Endothelial cell (in vitro differentiated cells): ENCODE results near the gene ETNK2. TPM values are rescaled to one million over a fixed set of nuclear protein-coding genes. Genes with fewer than 3 reads are reported as not detected.
A peak's percentile ranks its signal among the peaks of the same experiment; 100 is the strongest.

Experiments used
- DNase-seq: peaks from one replicate; pipeline ENCODE4 v3.0.0; 2021; ENCODE audit warnings: low spot score
- H3K27ac Mint-ChIP-seq: one replicate; pipeline ENCODE4 v1.8.0; 2021; ENCODE audit warnings: mixed read lengths, inconsistent platforms; ENCODE audit not compliant: unreplicated experiment
- H3K27me3 Mint-ChIP-seq: one replicate; pipeline ENCODE4 v1.8.0; 2021; ENCODE audit warnings: mild to moderate bottlenecking, moderate library complexity, mixed read lengths, inconsistent platforms; ENCODE audit not compliant: unreplicated experiment
- H3K36me3 Mint-ChIP-seq: one replicate; pipeline ENCODE4 v1.8.0; 2021; ENCODE audit warnings: mild to moderate bottlenecking, low read depth, mixed read lengths, inconsistent platforms; ENCODE audit not compliant: unreplicated experiment
- H3K4me1 Mint-ChIP-seq: one replicate; pipeline ENCODE4 v1.8.0; 2021; ENCODE audit warnings: mild to moderate bottlenecking, mixed read lengths, inconsistent platforms; ENCODE audit not compliant: unreplicated experiment
- H3K4me3 Mint-ChIP-seq: one replicate; pipeline ENCODE4 v1.8.0; 2021; ENCODE audit warnings: mild to moderate bottlenecking, mixed read lengths, inconsistent platforms; ENCODE audit not compliant: unreplicated experiment
- H3K9me3 Mint-ChIP-seq: one replicate; pipeline ENCODE4 v1.8.0; 2021; ENCODE audit warnings: mixed read lengths, inconsistent platforms; ENCODE audit not compliant: unreplicated experiment
- CTCF ChIP-seq: fragments of 200-600 bp; sonication (generic); IDR thresholded peaks from one replicate; pipeline ENCODE4 v1.5.0; 2021; ENCODE audit warnings: antibody characterized with exemption; ENCODE audit not compliant: unreplicated experiment
- total RNA-seq: library from RNA; stranded (reverse); fragmentation: NEBNext Ultra II Directional; extraction: Animal tissue kit (Norgen Biotek cat#: 25700); gene quantifications from one replicate; pipeline ENCODE4 v1.2.1, GENCODE V29; 2021; ENCODE audit not compliant: unreplicated experiment

The ETNK2 gene
- total RNA-seq, 1 donor from 2014 or later = 15.9 TPM

- H3K27ac Mint-ChIP-seq = no peak overlapping the region
- H3K4me3 Mint-ChIP-seq = no peak overlapping the region
Measured at GRCh38 chr1:204094856-204095634, 56.8 kb downstream of the ETNK2 start.

GRCh38 chr1:204094313-204094729 is 57.5 kb downstream of the ETNK2 start:
- H3K4me1 Mint-ChIP-seq = peaks cover 31% of the 10 kb centered on the region
- TF ChIP-seq CTCF = no peak
- H3K27me3 Mint-ChIP-seq = peaks cover 2% of the 10 kb centered on the region
- no peaks in the 10 kb centered on the region for H3K9me3 Mint-ChIP-seq
- peak overlapping the region; percentile 59 for H3K27ac Mint-ChIP-seq
- DNase-seq = no peak
- H3K36me3 Mint-ChIP-seq = no peaks in the 10 kb centered on the region
- H3K4me3 Mint-ChIP-seq = no peak overlapping the region

More at GRCh38 chr1:204094856-204095634, 56.8 kb downstream of the ETNK2 start:
- no peak for TF ChIP-seq CTCF
- Mint-ChIP-seq H3K36me3 (no peaks in the 10 kb centered on the region), H3K27me3 (peaks cover 2% of the 10 kb centered on the region), H3K4me1 (peaks cover 31% of the 10 kb centered on the region), H3K9me3 (no peaks in the 10 kb centered on the region)
- no peak for DNase-seq

DNA sequence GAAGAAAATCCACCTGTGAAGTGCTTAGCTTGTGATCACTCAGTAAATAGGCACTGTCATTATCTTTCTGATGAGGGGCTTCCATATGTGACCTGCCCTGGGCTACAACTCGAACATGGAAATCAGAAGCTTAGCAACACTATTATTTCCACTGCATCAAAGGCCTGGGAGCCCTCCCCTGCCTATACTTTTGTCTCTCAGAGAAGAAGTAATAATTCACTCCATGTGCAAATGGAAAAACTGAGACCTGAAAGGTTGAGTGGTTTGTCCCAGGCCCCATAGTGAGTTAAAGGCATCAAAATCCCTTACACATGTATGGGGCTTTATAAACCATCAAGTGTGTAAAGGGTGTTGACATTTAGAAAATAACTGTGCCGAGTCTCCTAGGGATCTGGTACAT is 58.1 kb downstream of the ETNK2 start:
- Mint-ChIP-seq H3K27me3 (peaks cover 2% of the 10 kb centered on the region), H3K27ac (peak overlapping the region; percentile 59), H3K9me3 (no peaks in the 10 kb centered on the region), H3K4me3 (no peak overlapping the region), H3K4me1 (peaks cover 36% of the 10 kb centered on the region), H3K36me3 (no peaks in the 10 kb centered on the region)
- DNase-seq = no peak
- no peak for TF ChIP-seq CTCF

DNA sequence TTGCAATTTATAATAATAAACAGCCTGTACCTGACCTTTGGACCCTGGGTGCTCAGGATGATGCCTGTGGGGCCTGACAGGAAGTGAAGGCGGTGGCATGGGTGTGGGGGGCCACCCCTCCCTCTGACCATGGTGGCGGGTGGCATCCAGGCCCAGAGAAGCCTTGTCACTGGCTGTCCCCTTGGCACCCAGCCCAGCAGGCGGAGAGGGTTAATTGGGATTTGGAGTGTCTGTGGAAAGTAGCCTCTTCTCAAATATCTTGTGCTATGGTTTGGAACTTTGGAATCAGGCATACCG is 58.5 kb downstream of the ETNK2 start:
- no peak for TF ChIP-seq CTCF
- Mint-ChIP-seq H3K27ac (no peak overlapping the region), H3K36me3 (no peaks in the 10 kb centered on the region), H3K9me3 (no peaks in the 10 kb centered on the region), H3K4me1 (peaks cover 40% of the 10 kb centered on the region), H3K27me3 (peaks cover 2% of the 10 kb centered on the region), H3K4me3 (no peak overlapping the region)
- no peak for DNase-seq

DNA sequence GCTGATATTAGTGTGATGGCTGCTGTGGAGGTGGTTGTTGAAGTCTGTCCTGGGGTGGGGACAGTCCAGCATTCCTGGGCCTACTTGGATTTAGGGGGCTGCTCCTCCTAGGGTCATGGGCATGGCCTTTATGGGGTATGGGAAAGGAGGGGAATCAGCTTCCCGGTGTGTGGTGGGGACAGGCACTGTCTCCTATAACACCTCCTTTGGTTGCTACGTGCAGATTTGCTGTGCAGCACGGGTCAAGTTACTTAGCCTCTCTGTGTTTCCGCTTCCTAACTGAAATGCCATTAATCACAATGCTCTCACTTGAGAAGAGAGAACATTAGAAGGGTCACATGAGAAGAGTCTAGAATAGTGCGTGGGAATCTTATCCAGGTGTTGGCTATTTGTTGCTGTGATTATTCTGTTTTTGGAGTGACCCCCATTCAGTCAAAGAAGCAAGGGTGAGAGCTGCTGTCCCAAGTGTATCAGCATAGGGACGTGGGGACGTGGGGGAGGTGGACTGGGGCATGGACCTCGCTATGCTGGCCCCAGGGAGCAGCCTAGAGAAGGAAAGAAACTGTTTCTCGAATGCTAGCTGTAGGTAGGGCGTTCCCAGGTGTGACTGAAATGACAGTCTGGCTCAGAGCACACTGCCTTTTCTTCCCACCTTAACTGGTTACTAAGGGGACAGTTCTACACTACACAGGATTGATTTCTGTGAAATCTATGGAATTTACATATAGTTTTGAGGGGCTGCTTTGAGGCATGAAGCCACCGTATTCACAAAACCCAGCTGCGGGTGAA is 59.0 kb downstream of the ETNK2 start:
- no peak for DNase-seq
- no peak overlapping the region for H3K4me3 Mint-ChIP-seq
- peaks cover 44% of the 10 kb centered on the region for H3K4me1 Mint-ChIP-seq
- H3K27me3 Mint-ChIP-seq = peaks cover 2% of the 10 kb centered on the region
- H3K36me3 Mint-ChIP-seq = no peaks in the 10 kb centered on the region
- no peak overlapping the region for H3K27ac Mint-ChIP-seq
- H3K9me3 Mint-ChIP-seq = no peaks in the 10 kb centered on the region
- TF ChIP-seq CTCF = no peak
